NT2/D1 (cell line): ENCODE data around the gene YAP1.

Experiments used
- SUZ12 ChIP-seq: IDR thresholded peaks from 2 replicates; pipeline ENCODE4 v1.6.1; 2011; ENCODE audit not compliant: insufficient read length, insufficient read depth; ENCODE audit errors: extremely low read depth
- YY1 ChIP-seq: IDR thresholded peaks from 2 replicates; pipeline ENCODE4 v1.6.1; 2011; ENCODE audit not compliant: insufficient read length, insufficient read depth
- ZNF274 ChIP-seq: IDR thresholded peaks from 2 replicates; pipeline ENCODE4 v1.6.1; 2011; ENCODE audit warnings: mild to moderate bottlenecking, low read depth, low read length

- TF ChIP-seq ZNF274 (no peak), YY1 (no peak), SUZ12 (no peak)
Observed at GRCh38 chr11:102188488-102188887, 78.2 kb downstream of the YAP1 start.
